Smooth muscle cell of the brain vasculature (primary cell): ENCODE results near the gene ALPI.
"Not testable (repeated sequence)": the region's sequence is repeated elsewhere in the genome, so short reads cannot be mapped to it uniquely, and the experiment has no call there.

Source experiments
- DNase-seq: peaks from one replicate; pipeline ENCODE4 v3.0.0-alpha.2; 2012; ENCODE audit warnings: low read depth, low spot score

Gene ALPI

DNA sequence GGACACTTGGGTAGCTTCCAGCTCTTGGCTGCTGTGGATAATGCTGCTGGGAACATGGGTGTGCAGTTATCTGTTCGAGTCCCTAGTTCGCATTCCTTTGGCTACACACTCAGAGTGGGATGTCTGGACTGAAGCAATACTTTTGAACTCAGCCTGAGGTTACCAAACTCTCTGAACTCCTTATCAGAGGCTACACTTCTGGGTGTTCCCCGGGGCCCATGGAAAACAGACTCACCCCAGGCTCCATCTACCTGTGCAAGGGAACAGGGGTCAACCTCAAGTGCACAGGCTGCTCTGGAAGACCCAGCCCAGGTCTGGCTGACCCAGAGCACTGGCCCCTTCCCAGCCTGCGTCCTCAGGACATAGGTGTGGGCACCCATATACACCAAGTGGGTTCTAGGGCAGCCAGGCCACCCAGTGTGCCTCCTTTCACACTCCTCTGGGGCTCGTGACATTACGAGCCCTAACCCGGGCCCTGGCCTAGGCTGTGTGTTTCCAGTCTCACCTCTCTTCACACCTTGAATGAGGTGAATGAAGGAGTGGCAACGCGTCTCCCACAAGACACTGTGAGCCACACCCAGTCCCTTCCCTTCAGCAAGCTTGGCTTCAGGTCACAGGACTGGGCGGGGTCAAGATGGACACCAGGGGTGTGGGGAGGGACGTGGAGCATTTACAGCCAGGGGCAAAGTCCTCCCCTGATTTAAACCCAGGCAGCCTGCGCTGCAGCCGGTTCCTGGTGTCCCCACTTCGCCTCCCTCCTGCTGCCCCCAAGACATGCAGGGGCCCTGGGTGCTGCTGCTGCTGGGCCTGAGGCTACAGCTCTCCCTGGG lies at the start of gene ALPI:
Gene ALPI, plus strand, starts transcription at position 728 of the 830 bp plus-strand sequence. Its CDS starts 47 bp downstream, at position 775.
- no peak for DNase-seq

- no peak for DNase-seq
Observed at GRCh38 chr2:232406556-232407310, 49.2 kb upstream of the ALPI start, which contains the start of gene ALPG. TSS of gene ALPG (plus strand) at chr2:232406844. CDS start at chr2:232406895, 51 bp downstream.

DNA sequence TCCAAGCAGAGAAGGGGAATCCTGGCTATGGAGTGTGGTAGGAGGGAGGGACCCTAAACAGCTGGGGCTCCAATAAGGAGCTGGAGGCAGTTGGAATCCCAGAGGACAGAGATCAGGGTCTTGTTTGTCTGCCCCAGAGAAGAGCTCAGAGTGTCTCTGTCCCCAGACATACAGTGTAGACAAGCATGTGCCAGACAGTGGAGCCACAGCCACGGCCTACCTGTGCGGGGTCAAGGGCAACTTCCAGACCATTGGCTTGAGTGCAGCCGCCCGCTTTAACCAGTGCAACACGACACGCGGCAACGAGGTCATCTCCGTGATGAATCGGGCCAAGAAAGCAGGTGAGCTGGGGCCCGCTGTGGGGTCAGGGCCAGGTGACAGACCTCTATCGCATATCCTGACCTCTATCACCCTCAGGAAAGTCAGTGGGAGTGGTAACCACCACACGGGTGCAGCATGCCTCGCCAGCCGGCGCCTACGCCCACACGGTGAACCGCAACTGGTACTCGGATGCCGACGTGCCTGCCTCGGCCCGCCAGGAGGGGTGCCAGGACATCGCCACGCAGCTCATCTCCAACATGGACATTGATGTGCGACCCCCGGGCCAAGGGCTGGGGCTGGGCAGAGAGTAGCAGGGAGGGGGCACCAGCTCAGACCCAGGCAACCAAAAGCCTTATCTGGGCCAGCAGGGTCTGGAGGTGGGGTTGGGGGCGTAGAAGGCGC lies 48.4 kb upstream of the ALPI start:
- not testable (repeated sequence) for DNase-seq

GRCh38 chr2:232408269-232408668 lies 47.7 kb upstream of the ALPI start:
- DNase-seq: not testable (repeated sequence)

GRCh38 chr2:232409617-232410016 lies 46.3 kb upstream of the ALPI start:
- not testable (repeated sequence) for DNase-seq

- DNase-seq: no peak
Observed at GRCh38 chr2:232410238-232410900, 45.6 kb upstream of the ALPI start.

DNA sequence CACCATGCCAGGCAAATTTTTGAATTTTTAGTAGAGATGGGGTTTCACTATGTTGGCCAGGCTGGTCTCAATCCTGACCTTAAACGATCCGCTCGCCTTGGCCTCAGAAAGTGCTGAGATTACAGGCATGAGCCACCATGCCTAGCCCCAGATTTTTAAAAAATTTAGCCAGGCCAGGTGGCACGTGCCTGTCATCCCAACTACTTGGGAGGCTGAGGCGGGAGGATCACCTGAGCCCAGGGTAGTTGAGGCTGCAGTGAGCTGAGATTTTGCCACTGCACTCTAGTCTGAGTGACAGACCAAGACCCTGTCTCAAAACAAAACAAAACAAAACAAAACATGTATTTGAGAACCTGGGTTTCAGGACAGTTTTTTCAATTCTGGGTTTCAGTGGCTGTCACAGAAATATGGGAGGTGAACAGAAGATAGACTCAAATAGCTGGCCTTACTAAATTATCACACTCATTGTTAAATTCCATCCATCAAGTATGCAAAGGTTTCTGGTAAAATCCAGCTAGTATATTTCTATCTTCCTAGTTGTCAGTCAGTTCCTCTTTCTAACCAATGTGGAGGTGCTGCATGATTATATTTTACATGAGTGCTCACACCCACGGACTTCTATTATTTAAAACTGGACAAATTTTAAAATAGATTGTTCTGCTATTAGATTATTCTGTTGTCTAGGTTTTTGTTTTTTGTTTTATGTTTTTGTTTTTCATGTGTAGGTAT lies 43.9 kb upstream of the ALPI start:
- DNase-seq: no peak

GRCh38 chr2:232412986-232413385 lies 43.0 kb upstream of the ALPI start:
- DNase-seq: no peak

DNA sequence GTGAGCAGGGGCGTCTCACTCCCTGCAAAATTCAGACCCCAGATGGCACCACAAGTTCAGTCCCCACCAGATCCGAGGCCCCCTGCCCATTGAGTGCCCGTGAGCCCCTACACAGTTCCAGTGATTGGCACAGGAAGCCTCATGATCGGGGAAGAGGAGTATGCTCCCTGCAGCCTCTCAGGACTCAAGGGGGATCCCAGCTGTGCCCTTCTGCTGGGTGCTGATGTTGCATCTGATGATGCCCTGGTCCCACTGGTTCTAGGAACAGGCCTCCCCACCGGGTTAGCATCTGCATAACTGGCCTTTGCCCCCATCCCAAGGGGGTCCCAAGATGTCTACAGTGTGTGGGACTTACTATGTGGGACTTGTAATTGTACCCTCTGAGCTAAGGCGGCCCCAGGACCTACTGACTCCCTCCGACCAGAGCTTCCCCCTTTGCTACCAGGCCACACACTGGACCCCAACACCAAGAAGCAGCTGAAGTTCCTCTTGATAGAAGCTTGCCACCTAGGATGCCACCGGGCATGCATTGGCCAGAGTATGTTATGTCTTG lies 40.7 kb upstream of the ALPI start:
- no peak for DNase-seq

- no peak for DNase-seq
Observed at GRCh38 chr2:232415736-232416520, 40.0 kb upstream of the ALPI start.

DNA sequence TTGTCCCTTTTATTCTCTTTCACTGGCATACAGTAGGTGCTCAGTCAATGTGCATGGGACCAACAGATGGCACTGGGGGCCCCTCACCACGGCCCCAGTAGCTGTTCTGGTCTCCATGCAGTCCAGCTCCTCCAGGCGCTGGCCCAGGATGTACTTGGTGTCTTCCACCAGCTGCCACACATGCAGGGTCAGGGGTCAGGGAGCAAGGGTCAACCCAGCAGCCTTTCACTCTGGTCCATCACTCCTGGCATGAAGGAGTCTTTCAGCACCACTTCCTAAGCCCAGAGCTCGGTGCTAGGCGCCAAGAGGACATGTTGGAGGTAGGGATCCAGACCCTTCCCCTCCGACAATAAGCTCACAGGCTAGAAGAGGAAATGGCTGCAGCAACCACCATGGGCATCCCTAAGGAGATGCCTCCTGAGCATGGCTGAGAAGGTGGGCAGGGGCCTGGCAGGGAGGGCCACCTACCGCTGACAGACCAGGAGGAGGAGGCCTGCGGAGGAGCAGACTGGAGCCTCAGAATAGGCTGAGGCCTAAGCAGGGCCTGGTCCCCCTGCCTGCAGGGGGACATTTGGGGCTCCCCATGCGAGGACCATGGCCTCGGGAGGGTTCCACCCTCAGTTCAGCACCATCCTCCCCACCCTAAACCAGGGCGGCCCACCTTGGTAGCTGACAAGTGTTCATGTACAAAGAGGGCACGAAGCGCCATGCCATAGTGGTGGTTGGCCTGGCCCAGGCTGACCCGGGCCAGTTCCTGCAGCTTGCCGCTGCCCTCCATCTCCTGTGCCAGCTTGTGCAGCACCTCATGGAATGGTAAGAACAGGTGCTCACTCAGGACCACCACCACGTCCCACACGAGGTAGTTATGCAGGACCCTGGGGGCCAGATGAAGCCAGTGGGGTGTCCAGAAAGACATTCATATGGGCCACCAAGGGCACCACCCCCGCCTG lies 39.2 kb upstream of the ALPI start:
- DNase-seq: no peak

DNA sequence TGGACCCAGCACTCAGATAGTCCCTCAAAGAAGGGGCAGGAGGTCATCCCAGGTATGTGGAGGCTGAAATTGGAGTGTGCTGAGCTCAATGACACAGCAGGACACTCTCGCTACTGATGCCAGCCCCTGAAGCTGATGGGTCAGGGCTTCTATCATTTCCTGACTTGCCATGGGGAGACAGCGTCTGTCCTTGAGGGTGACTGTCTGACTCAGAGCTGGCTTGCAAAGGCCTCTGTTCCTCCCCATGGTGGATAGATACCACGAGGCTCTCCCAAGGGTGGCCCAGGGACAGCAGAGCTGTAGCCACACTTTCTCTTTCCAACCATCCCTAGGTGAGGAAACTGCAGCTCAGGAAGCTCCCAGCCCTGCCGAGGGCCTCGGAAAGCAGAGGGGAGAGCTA lies 38.5 kb upstream of the ALPI start:
- no peak for DNase-seq

DNA sequence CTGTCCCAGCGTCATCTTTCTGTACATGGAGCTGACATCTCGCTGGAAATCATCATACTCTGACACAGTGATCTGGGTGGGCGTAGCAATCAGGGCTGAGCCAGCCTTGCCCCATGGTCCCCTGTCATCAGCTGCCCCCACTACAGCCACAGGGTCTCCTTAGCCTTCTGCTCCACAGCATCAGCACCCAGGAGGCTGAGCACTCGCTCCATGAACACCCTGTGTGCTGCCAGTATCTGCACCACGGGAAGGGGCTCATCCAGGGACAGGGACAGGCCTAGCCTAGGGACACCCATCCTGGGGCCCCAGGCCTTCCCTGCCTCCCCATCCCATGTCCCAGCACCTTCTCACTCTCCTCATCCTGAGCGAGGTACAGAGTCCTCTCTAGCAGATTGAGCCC lies 37.9 kb upstream of the ALPI start:
- DNase-seq: no peak

DNA sequence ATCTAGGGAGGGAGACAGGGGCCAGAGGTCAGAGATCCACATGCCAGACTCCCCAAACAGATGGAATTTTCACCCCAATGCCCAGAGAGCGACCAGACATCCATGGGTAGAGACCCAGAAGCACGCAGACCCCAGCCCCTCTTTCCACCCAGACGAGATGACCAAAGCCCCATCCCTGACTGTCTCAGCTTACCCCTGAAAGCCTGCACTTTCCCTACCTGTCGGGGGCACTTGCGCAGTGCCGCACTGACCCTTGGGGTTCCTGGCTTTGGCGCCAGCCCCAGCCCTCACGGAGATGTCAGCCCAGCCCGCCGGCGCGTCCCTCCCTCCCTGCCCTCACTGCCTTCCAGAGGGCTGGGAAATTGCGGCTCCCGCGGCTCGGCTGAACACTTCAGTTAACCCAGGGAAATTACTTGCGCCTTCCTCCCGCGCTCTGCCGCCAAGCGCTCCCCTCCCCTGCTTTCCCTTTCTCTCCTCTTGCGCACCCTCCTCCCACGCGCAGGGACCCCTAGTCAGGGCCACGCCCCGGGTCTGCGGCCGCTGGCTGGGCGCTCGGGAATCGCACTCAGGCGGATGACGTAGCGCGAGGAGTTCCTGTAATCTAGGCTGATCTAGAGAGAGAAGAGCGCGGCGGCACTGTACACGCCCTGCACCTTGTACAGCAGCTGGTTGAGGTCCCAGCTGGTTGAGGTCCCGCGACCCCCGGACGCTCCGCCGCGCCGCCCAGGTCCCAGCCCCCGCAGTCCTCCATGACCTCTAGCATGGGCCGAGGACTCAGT lies 37.3 kb upstream of the ALPI start:
- DNase-seq: no peak

DNA sequence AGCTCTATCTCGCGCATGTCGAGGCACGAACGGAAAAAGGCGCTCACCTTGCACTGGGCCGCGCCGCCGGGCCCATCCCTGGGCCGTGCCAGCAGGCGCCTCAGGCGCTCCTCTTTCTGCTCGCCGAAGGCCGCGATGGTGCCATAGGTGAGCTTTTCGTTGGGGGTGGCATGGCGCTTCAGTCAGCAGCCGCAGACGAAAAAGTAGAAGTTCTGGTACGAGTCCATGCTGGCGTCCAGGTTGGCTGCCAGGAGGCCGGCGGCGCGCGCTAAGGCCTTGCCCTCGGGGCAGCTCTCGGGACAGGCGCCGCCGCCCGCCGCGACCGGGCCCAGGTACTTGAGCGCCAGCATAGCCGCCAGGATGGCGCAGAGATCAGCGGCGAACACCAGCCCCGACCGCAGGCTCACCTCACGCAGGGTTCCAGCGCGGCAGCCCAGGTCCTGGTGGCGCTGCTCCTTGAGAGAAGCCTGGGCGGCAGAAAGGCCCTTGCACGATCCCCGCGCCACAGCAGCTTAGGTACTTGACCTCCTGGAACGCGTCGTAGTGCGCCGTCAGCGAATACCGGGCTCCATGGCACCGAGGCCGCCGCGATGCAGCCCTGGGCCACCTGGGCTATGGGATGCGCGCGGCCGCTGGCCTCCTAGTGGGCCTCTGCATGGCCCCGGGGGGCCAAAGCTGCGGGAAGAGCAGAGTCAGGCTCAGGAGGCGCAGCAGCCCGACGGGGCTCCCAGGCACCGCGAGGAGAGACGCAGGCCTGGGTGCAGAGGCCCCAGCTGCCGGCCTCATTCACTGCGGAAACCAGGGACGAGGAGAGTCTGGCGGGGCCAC lies 36.5 kb upstream of the ALPI start:
- DNase-seq: no peak

DNA sequence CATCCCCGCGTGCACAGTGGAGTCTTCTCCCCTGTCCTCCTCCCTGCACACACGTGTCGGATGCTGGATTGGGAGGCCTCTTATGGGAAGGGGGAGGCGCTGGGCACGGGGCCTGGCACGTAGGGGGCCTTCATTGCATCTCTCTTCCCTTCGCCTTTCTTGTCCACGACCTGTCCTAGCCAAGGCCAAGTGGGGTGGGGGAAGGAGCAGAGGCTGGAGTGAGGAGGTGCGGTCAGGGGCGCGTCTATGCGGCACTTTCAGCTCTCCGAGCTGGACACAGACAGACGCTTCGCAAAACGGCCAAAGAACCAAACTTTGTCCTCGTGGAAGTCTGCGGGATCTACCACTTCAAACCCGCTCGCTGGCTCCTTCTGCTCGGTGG lies 35.9 kb upstream of the ALPI start:
- DNase-seq: no peak
